WTC11 (cell line): ENCODE results near the gene TCOF1. TPM values are rescaled to one million over a fixed set of nuclear protein-coding genes. Genes with fewer than 3 reads are reported as not detected.

ENCODE experiments used
- ATAC-seq: fragments of 200-7000 bp; cut with Tn5 transposase; 2 replicates; pipeline ENCODE4 v1.10.0; 2021; ENCODE audit warnings: mild to moderate bottlenecking, moderate library complexity
- CTCF ChIA-PET: fragments of 300-600 bp; sonication (Branson Sonifier 250); formaldehyde crosslinking; loops from one replicate; lab custom pipeline; 2021; ENCODE audit warnings: antibody characterized with exemption; lab: Charles Lee
- POLR2A ChIA-PET: fragments of 350-600 bp; sonication (Branson Sonifier 250); formaldehyde crosslinking; loops from one replicate; lab custom pipeline; 2021; ENCODE audit warnings: antibody characterized with exemption; lab: Charles Lee
- DNase-seq: peaks from one replicate; pipeline ENCODE4 v3.0.0; 2021; ENCODE audit warnings: low spot score
- H3K27ac Mint-ChIP-seq: 2 replicates; pipeline ENCODE4 v1.8.0; 2021; ENCODE audit warnings: mixed read lengths
- H3K27me3 Mint-ChIP-seq: 2 replicates; pipeline ENCODE4 v1.8.0; 2021; ENCODE audit warnings: low read depth, mild to moderate bottlenecking, moderate library complexity, mixed read lengths
- H3K36me3 Mint-ChIP-seq: 2 replicates; pipeline ENCODE4 v1.8.0; 2021; ENCODE audit warnings: mixed read lengths
- H3K4me1 Mint-ChIP-seq: 2 replicates; pipeline ENCODE4 v1.8.0; 2022; ENCODE audit warnings: mixed read lengths
- H3K4me3 Mint-ChIP-seq: 2 replicates; pipeline ENCODE4 v1.8.0; 2021; ENCODE audit warnings: mild to moderate bottlenecking, moderate library complexity, mixed read lengths
- H3K9me3 Mint-ChIP-seq: 2 replicates; pipeline ENCODE4 v1.8.0; 2021; ENCODE audit warnings: mixed read lengths
- ATF3 ChIP-seq: sonication (generic); formaldehyde crosslinking; conservative IDR thresholded peaks from 2 replicates; pipeline ENCODE4 v1.8.1; 2022; ENCODE audit warnings: mild to moderate bottlenecking, missing genetic modification reagents
- CTCF ChIP-seq: fragments of 200-600 bp; IDR thresholded peaks from 2 replicates; pipeline ENCODE4 v1.8.0; 2022; ENCODE audit warnings: antibody characterized with exemption
- E2F1 ChIP-seq: sonication (generic); formaldehyde crosslinking; IDR thresholded peaks from 2 replicates; pipeline ENCODE4 v1.8.0; 2022; ENCODE audit warnings: mild to moderate bottlenecking, missing genetic modification reagents
- E2F5 ChIP-seq: sonication (generic); formaldehyde crosslinking; IDR thresholded peaks from 2 replicates; pipeline ENCODE4 v1.8.1; 2022; ENCODE audit warnings: mild to moderate bottlenecking, moderate library complexity, missing genetic modification reagents
- ESRRA ChIP-seq: sonication (generic); formaldehyde crosslinking; IDR thresholded peaks from 2 replicates; pipeline ENCODE4 v1.8.1; 2022; ENCODE audit warnings: mild to moderate bottlenecking, missing genetic modification reagents, borderline replicate concordance
- FOXJ3 ChIP-seq: sonication (generic); formaldehyde crosslinking; IDR thresholded peaks from 2 replicates; pipeline ENCODE4 v1.9.0; 2021; ENCODE audit warnings: missing genetic modification reagents, mild to moderate bottlenecking, borderline replicate concordance
- FOXK1 ChIP-seq: sonication (generic); formaldehyde crosslinking; IDR thresholded peaks from 2 replicates; pipeline ENCODE4 v1.8.0; 2022; ENCODE audit warnings: mild to moderate bottlenecking, moderate library complexity, missing genetic modification reagents
- FOXP1 ChIP-seq: sonication (generic); formaldehyde crosslinking; IDR thresholded peaks from 2 replicates; pipeline ENCODE4 v1.8.0; 2022; ENCODE audit warnings: missing genetic modification reagents, mild to moderate bottlenecking, moderate library complexity, borderline replicate concordance
- GABPB1 ChIP-seq: sonication (generic); formaldehyde crosslinking; IDR thresholded peaks from 2 replicates; pipeline ENCODE4 v1.8.1; 2023; ENCODE audit warnings: mild to moderate bottlenecking, missing genetic modification reagents
- GRHL2 ChIP-seq: fragments of 250-450 bp; sonication (Bioruptor Pico); IDR thresholded peaks from 2 replicates; pipeline ENCODE4 v1.8.0; 2022; ENCODE audit warnings: mild to moderate bottlenecking, moderate library complexity; ENCODE audit not compliant: insufficient replicate concordance, severe bottlenecking
- GTF2I ChIP-seq: fragments of 250-450 bp; sonication (Bioruptor Pico); conservative IDR thresholded peaks from 2 replicates; pipeline ENCODE4 v1.4.0; 2021; ENCODE audit warnings: mild to moderate bottlenecking
- HMGA2 ChIP-seq: fragments of 250-450 bp; sonication (Bioruptor Pico); IDR thresholded peaks from 2 replicates; pipeline ENCODE4 v1.4.0; 2021; ENCODE audit warnings: mild to moderate bottlenecking, moderate library complexity
- HMGXB4 ChIP-seq: sonication (generic); formaldehyde crosslinking; IDR thresholded peaks from 2 replicates; pipeline ENCODE4 v1.8.1; 2023; ENCODE audit warnings: mild to moderate bottlenecking, moderate library complexity, missing genetic modification reagents
- NFATC4 ChIP-seq: fragments of 250-450 bp; sonication (Bioruptor Pico); IDR thresholded peaks from 2 replicates; pipeline ENCODE4 v1.9.0; 2021; ENCODE audit warnings: mild to moderate bottlenecking
- NR1H2 ChIP-seq: sonication (generic); formaldehyde crosslinking; IDR thresholded peaks from 2 replicates; pipeline ENCODE4 v1.9.0; 2021; ENCODE audit warnings: mild to moderate bottlenecking, moderate library complexity, missing genetic modification reagents
- SOX15 ChIP-seq: fragments of 250-450 bp; sonication (Bioruptor Pico); IDR thresholded peaks from 2 replicates; pipeline ENCODE4 v1.9.0; 2021; ENCODE audit warnings: mild to moderate bottlenecking
- TEAD1 ChIP-seq: sonication (generic); formaldehyde crosslinking; IDR thresholded peaks from 2 replicates; pipeline ENCODE4 v1.8.0; 2022; ENCODE audit warnings: mild to moderate bottlenecking, missing genetic modification reagents
- USF2 ChIP-seq: sonication (generic); formaldehyde crosslinking; IDR thresholded peaks from 2 replicates; pipeline ENCODE4 v1.8.1; 2023; ENCODE audit warnings: mild to moderate bottlenecking, missing genetic modification reagents, moderate library complexity
- ZNF232 ChIP-seq: sonication (generic); formaldehyde crosslinking; IDR thresholded peaks from 2 replicates; pipeline ENCODE4 v1.8.0; 2022; ENCODE audit warnings: mild to moderate bottlenecking, missing genetic modification reagents
- ZNF396 ChIP-seq: fragments of 250-450 bp; sonication (Bioruptor Pico); IDR thresholded peaks from 2 replicates; pipeline ENCODE4 v1.8.0; 2021; ENCODE audit warnings: mild to moderate bottlenecking, moderate library complexity, borderline replicate concordance
- ZNF416 ChIP-seq: fragments of 250-450 bp; sonication (Bioruptor Pico); IDR thresholded peaks from 2 replicates; pipeline ENCODE4 v1.9.0; 2021; ENCODE audit warnings: mild to moderate bottlenecking, inconsistent platforms
- total RNA-seq: library from RNA; stranded (reverse); gene quantifications from 3 replicates; pipeline ENCODE4 v1.2.3, GENCODE V29; 2021

Gene TCOF1
- total RNA-seq, 1 experiment from 2014 or later: 174 TPM

GRCh38 chr5:150398722-150399523 lies 41.4 kb downstream of the TCOF1 start:
- peak; percentile 23; the same call in 1 of the 2 replicates for TF ChIP-seq CTCF
- TF ChIP-seq ZNF416 (CRISPR knock-in tag): peak; percentile 83; the same call in 1 of the 2 replicates
- TF ChIP-seq FOXJ3 (CRISPR knock-in tag): no peak
- ATAC-seq (peak; percentile 74), DNase-seq (peak; percentile 28)
- Mint-ChIP-seq H3K9me3 (no peaks in the 10 kb centered on the region), H3K4me3 (no peak overlapping the region), H3K4me1 (no peaks in the 10 kb centered on the region), H3K36me3 (peaks cover 57% of the 10 kb centered on the region), H3K27ac (no peak overlapping the region), H3K27me3 (no peaks in the 10 kb centered on the region)
- ChIA-PET POLR2A (no interaction called here), CTCF (interaction anchor here (0.6 to 4.6 kb wide), 24 partner anchors 8 to 146 kb away, joined by 3 to 76 read pairs (median 4); partner anchors contain the start of gene CD74)

GRCh38 chr5:150399524-150400211 lies 42.2 kb downstream of the TCOF1 start:
- Mint-ChIP-seq H3K36me3 (peaks cover 51% of the 10 kb centered on the region), H3K9me3 (no peaks in the 10 kb centered on the region), H3K4me3 (no peak overlapping the region), H3K27me3 (no peaks in the 10 kb centered on the region), H3K27ac (no peak overlapping the region), H3K4me1 (no peaks in the 10 kb centered on the region)
- POLR2A ChIA-PET: interaction anchor here (0.9 kb wide), 1 partner anchor 22 kb away, joined by 3 read pairs; no protein-coding TSS in a partner anchor
- DNase-seq (no peak), ATAC-seq (no peak)
- TF ChIP-seq ZNF396 (CRISPR knock-in tag) (no peak), NR1H2 (CRISPR knock-in tag) (no peak), SOX15 (no peak), ZNF232 (CRISPR knock-in tag) (no peak), FOXK1 (CRISPR knock-in tag) (no peak), ATF3 (no peak), E2F5 (CRISPR knock-in tag) (no peak)
- CTCF ChIA-PET: interaction anchor here (1.0 to 4.6 kb wide), 6 partner anchors 11 to 145 kb away, joined by 3 to 76 read pairs (median 12); partner anchors contain the start of gene CD74

- ChIA-PET POLR2A (interaction anchor here (0.9 kb wide), 1 partner anchor 23 kb away, joined by 3 read pairs; no protein-coding TSS in a partner anchor), CTCF (interaction anchor here (1.3 to 4.6 kb wide), 3 partner anchors 11 to 37 kb away, joined by 6 to 76 read pairs (median 41); partner anchors contain the start of gene CD74)
- DNase-seq (no peak), ATAC-seq (no peak)
- H3K4me1 Mint-ChIP-seq: no peaks in the 10 kb centered on the region
- H3K4me3 Mint-ChIP-seq: no peak overlapping the region
- peaks cover 47% of the 10 kb centered on the region for H3K36me3 Mint-ChIP-seq
- no peaks in the 10 kb centered on the region for H3K27me3 Mint-ChIP-seq
- no peak overlapping the region for H3K27ac Mint-ChIP-seq
- H3K9me3 Mint-ChIP-seq: no peaks in the 10 kb centered on the region
- TF ChIP-seq HMGXB4 (CRISPR knock-in tag) (no peak), TEAD1 (CRISPR knock-in tag) (no peak), GABPB1 (CRISPR knock-in tag) (no peak), E2F1 (CRISPR knock-in tag) (no peak), HMGA2 (CRISPR knock-in tag) (no peak), ESRRA (no peak), GRHL2 (CRISPR knock-in tag) (no peak), GTF2I (no peak), FOXP1 (CRISPR knock-in tag) (no peak), USF2 (CRISPR knock-in tag) (no peak), NFATC4 (CRISPR knock-in tag) (no peak)
Observed at GRCh38 chr5:150400316-150401075, 43.0 kb downstream of the TCOF1 start.
